PFSK-1 (cell line): Measurements from ENCODE around the gene FBXO42.

Source experiments
- FOXP2 ChIP-seq: optimal IDR thresholded peaks from 2 replicates; pipeline ENCODE3; 2011; ENCODE audit warnings: borderline replicate concordance, control low read depth, inconsistent platforms; ENCODE audit not compliant: insufficient read depth; ENCODE audit errors: extremely low read length, extremely low read depth
- POLR2AphosphoS5 ChIP-seq: IDR thresholded peaks from 2 replicates; pipeline ENCODE4 v1.6.1; 2012; ENCODE audit warnings: low read depth, mild to moderate bottlenecking, control low read depth, low read length, moderate library complexity
- SIN3A ChIP-seq: IDR thresholded peaks from 2 replicates; pipeline ENCODE4 v1.6.1; 2012; ENCODE audit warnings: mild to moderate bottlenecking, low read length, moderate library complexity, borderline replicate concordance; ENCODE audit not compliant: insufficient read depth
- TAF1 ChIP-seq: IDR thresholded peaks from 2 replicates; pipeline ENCODE4 v1.6.1; 2012; ENCODE audit warnings: low read length, control low read depth, borderline replicate concordance; ENCODE audit not compliant: insufficient read depth
- TF ChIP-seq, protein P1 (sequence below), 2 experiments: IDR thresholded peaks; 2 replicates each; pipeline versions ENCODE4 v1.6.1 to v1.8.0; 2011 to 2012; ENCODE audit warnings: low read depth in 2 of 2, low read length in 2 of 2, control low read depth in 1 of 2, inconsistent platforms in 1 of 2, mild to moderate bottlenecking in 1 of 2, moderate library complexity in 1 of 2; ENCODE audit not compliant: insufficient read depth in 1 of 2

FBXO42 gene

GRCh38 chr1:16371725-16372124 lies 19.4 kb upstream of the FBXO42 start:
- TF ChIP-seq SIN3A, result no peak
- TF ChIP-seq TAF1, result no peak
- TF ChIP-seq, protein P1, sequence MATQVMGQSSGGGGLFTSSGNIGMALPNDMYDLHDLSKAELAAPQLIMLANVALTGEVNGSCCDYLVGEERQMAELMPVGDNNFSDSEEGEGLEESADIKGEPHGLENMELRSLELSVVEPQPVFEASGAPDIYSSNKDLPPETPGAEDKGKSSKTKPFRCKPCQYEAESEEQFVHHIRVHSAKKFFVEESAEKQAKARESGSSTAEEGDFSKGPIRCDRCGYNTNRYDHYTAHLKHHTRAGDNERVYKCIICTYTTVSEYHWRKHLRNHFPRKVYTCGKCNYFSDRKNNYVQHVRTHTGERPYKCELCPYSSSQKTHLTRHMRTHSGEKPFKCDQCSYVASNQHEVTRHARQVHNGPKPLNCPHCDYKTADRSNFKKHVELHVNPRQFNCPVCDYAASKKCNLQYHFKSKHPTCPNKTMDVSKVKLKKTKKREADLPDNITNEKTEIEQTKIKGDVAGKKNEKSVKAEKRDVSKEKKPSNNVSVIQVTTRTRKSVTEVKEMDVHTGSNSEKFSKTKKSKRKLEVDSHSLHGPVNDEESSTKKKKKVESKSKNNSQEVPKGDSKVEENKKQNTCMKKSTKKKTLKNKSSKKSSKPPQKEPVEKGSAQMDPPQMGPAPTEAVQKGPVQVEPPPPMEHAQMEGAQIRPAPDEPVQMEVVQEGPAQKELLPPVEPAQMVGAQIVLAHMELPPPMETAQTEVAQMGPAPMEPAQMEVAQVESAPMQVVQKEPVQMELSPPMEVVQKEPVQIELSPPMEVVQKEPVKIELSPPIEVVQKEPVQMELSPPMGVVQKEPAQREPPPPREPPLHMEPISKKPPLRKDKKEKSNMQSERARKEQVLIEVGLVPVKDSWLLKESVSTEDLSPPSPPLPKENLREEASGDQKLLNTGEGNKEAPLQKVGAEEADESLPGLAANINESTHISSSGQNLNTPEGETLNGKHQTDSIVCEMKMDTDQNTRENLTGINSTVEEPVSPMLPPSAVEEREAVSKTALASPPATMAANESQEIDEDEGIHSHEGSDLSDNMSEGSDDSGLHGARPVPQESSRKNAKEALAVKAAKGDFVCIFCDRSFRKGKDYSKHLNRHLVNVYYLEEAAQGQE (IDR thresholded peaks at IDR 0.05; ENCODE audit: insufficient read depth in 1 of 2, low read depth in 2 of 2, low read length in 2 of 2), result no peak
- no peak for TF ChIP-seq POLR2AphosphoS5
- TF ChIP-seq FOXP2, result no peak

DNA sequence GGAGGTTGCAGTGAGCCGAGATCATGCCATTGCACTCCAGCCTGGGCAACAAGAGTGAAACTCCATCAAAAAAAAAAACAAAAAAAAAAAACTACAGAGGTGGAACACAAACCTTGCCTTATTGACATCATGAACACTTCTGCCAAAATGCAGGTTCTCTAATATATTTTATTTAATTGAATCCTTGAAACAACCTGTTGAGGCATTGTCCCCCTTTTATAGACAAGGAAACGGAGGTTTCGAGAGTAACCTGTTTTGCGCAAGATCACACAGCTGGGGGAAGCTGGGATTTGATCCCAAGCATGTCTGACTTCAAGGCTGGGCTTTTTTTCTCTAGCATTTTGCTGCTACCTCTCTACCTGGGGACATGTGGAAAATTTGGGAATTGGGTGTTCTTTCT lies 17.5 kb upstream of the FBXO42 start:
- TF ChIP-seq, protein P1 (IDR thresholded peaks at IDR 0.05; ENCODE audit: insufficient read depth in 1 of 2, low read depth in 2 of 2, low read length in 2 of 2), result no peak
- TF ChIP-seq FOXP2, result no peak
- no peak for TF ChIP-seq POLR2AphosphoS5
- TF ChIP-seq TAF1, result no peak
- no peak for TF ChIP-seq SIN3A

GRCh38 chr1:16367968-16368890 lies 15.9 kb upstream of the FBXO42 start:
- TF ChIP-seq, protein P1 (IDR thresholded peaks at IDR 0.05; ENCODE audit: insufficient read depth in 1 of 2, low read depth in 2 of 2, low read length in 2 of 2), result no peak
- TF ChIP-seq POLR2AphosphoS5 (no peak), TAF1 (no peak), SIN3A (no peak), FOXP2 (no peak)

- TF ChIP-seq, protein P1 (IDR thresholded peaks at IDR 0.05; ENCODE audit: insufficient read depth in 1 of 2, low read depth in 2 of 2, low read length in 2 of 2), result 0 out of 4 replicates have a peak, but pooled peaks of 1 of the 2 experiments have one; percentile 15
- TF ChIP-seq POLR2AphosphoS5 (peak; percentile 87), TAF1 (no peak; the same call in 1 of the 2 replicates)
Observed at GRCh38 chr1:16367258-16367967, 15.1 kb upstream of the FBXO42 start.
